ENCODE measurements around the gene ZNF497. TPM values are rescaled to one million over a fixed set of nuclear protein-coding genes. Genes with fewer than 3 reads are reported as not detected.

The ZNF497 gene
- total and polyA plus RNA-seq, 9 of the 15 experiments (the other 6 are each of a cell fraction or from before 2014, with no cell fraction given): 0.06 to 0.98 (median 0.44) TPM; not detected in 1

DNA sequence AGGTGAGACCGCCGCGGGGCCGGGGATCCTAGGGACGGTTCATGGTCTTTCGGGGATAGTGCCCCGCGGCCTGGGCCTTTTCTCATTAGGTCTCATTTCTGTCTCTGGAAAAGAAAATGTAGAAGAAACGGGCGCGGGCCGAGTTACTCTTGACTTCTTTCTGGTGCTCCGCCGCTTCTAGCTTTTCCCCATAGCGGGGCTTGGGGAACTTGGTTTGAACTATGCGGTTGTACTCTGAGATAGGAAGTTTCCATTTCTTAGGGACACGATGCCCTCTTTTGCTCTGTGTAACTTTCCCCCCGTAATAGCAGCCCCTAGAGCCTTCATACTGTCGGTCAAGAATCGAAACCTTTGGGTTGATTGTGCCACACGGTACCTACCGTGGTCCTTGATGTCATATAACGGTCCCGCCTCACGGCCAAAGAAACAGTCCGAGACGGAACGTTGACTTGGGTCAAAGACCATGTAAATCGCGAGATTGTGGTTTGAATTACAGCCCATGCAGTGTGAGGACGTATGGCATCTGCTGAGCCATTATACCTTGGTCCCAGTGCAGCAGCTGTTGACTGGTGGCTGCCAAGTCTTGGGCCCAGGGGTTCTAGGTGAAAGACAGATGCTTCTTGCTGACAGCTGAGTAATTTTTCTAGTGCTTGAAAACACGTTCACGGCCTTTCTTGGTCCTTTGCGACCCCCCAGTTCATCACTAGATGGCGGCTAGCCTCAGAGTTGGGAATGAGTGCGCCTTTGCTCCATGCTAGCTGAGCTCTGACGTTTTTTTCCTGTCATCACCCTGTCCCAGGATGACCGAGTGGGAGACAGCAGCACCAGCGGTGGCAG is 25.0 kb upstream of the ZNF497 start (continued):
- TF ChIP-seq, protein P1, sequence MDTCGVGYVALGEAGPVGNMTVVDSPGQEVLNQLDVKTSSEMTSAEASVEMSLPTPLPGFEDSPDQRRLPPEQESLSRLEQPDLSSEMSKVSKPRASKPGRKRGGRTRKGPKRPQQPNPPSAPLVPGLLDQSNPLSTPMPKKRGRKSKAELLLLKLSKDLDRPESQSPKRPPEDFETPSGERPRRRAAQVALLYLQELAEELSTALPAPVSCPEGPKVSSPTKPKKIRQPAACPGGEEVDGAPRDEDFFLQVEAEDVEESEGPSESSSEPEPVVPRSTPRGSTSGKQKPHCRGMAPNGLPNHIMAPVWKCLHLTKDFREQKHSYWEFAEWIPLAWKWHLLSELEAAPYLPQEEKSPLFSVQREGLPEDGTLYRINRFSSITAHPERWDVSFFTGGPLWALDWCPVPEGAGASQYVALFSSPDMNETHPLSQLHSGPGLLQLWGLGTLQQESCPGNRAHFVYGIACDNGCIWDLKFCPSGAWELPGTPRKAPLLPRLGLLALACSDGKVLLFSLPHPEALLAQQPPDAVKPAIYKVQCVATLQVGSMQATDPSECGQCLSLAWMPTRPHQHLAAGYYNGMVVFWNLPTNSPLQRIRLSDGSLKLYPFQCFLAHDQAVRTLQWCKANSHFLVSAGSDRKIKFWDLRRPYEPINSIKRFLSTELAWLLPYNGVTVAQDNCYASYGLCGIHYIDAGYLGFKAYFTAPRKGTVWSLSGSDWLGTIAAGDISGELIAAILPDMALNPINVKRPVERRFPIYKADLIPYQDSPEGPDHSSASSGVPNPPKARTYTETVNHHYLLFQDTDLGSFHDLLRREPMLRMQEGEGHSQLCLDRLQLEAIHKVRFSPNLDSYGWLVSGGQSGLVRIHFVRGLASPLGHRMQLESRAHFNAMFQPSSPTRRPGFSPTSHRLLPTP (IDR thresholded peaks at IDR 0.05; ENCODE audit: borderline replicate concordance, extremely low read depth, insufficient read length): no peak
- TF ChIP-seq, protein P2, sequence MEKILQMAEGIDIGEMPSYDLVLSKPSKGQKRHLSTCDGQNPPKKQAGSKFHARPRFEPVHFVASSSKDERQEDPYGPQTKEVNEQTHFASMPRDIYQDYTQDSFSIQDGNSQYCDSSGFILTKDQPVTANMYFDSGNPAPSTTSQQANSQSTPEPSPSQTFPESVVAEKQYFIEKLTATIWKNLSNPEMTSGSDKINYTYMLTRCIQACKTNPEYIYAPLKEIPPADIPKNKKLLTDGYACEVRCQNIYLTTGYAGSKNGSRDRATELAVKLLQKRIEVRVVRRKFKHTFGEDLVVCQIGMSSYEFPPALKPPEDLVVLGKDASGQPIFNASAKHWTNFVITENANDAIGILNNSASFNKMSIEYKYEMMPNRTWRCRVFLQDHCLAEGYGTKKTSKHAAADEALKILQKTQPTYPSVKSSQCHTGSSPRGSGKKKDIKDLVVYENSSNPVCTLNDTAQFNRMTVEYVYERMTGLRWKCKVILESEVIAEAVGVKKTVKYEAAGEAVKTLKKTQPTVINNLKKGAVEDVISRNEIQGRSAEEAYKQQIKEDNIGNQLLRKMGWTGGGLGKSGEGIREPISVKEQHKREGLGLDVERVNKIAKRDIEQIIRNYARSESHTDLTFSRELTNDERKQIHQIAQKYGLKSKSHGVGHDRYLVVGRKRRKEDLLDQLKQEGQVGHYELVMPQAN (IDR thresholded peaks at IDR 0.05; ENCODE audit: borderline replicate concordance): peak; percentile 97
- TF ChIP-seq CAMTA2 (CRISPR knock-in tag; conservative IDR thresholded peaks at IDR 0.05) (no peak), NFIX (CRISPR knock-in tag; IDR thresholded peaks at IDR 0.05; ENCODE audit: low read depth) (no peak), U2AF2 (optimal IDR thresholded peaks at IDR 0.05; ENCODE audit: low read depth, low read length) (no peak), GTF2A2 (tag; IDR thresholded peaks at IDR 0.05) (0 out of 2 replicates have a peak, but pooled peaks have one; percentile 71), HNRNPUL1 (IDR thresholded peaks at IDR 0.05; ENCODE audit: low read length) (peak; percentile 36; the same call in 1 of the 2 replicates), PTBP1 (IDR thresholded peaks at IDR 0.05; ENCODE audit: low read depth, low read length) (0 out of 2 replicates have a peak, but pooled peaks have one; percentile 78), ERF (CRISPR knock-in tag; IDR thresholded peaks at IDR 0.05) (no peak), HNRNPL (IDR thresholded peaks at IDR 0.05; ENCODE audit: low read depth, low read length) (0 out of 2 replicates have a peak, but pooled peaks have one; percentile 9), TCF3 (CRISPR knock-in tag; IDR thresholded peaks at IDR 0.05) (0 out of 2 replicates have a peak, but pooled peaks have one; percentile 3), SREBF2 (CRISPR knock-in tag; IDR thresholded peaks at IDR 0.05) (0 out of 2 replicates have a peak, but pooled peaks have one; percentile 8), ZNF124 (CRISPR knock-in tag; IDR thresholded peaks at IDR 0.05) (no peak), BCL6 (CRISPR knock-in tag; IDR thresholded peaks at IDR 0.05) (no peak), SMC3 (conservative IDR thresholded peaks at IDR 0.05; ENCODE audit: insufficient read depth, low read depth, low read length) (0 out of 2 replicates have a peak, but pooled peaks have one; percentile 7), ZEB2 (IDR thresholded peaks at IDR 0.05) (peak; percentile 14; the same call in 1 of the 2 replicates), HNRNPH1 (optimal IDR thresholded peaks at IDR 0.05; ENCODE audit: low read depth, low read length) (no peak)
- TF ChIP-seq, protein P3, sequence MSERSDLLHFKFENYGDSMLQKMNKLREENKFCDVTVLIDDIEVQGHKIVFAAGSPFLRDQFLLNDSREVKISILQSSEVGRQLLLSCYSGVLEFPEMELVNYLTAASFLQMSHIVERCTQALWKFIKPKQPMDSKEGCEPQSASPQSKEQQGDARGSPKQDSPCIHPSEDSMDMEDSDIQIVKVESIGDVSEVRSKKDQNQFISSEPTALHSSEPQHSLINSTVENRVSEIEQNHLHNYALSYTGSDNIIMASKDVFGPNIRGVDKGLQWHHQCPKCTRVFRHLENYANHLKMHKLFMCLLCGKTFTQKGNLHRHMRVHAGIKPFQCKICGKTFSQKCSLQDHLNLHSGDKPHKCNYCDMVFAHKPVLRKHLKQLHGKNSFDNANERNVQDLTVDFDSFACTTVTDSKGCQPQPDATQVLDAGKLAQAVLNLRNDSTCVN (CRISPR knock-in tag; IDR thresholded peaks at IDR 0.05): no peak

Data from K562 (cell line).